Measurements from ENCODE around the gene GUCY1A1.

The GUCY1A1 gene

GRCh38 chr4:155690044-155690837 lies 23.6 kb downstream of the GUCY1A1 start:
- no peaks in the 10 kb centered on the region for H3K9me3 ChIP-seq (ENCODE audit: control insufficient read depth, low read length)
- H3K27me3 ChIP-seq (replicated peaks; ENCODE audit: control insufficient read depth, insufficient read depth, low read length, poor library complexity, severe bottlenecking) = no peaks in the 10 kb centered on the region
- DNase-seq = no peak
- H3K4me1 ChIP-seq (ENCODE audit: control insufficient read depth, insufficient read depth, low read length, poor library complexity, severe bottlenecking) = no peaks in the 10 kb centered on the region
- no peak overlapping the region for H3K4me3 ChIP-seq (ENCODE audit: insufficient read depth, low read depth, low read length, poor library complexity, severe bottlenecking)
- no peak overlapping the region for H3K27ac ChIP-seq (ENCODE audit: insufficient read depth, low read length, poor library complexity, severe bottlenecking)
- H3K36me3 ChIP-seq (ENCODE audit: control insufficient read depth, insufficient read depth, low read length) = no peaks in the 10 kb centered on the region

- Histone ChIP-seq H3K9me3 (ENCODE audit: control insufficient read depth, low read length) (no peaks in the 10 kb centered on the region), H3K36me3 (ENCODE audit: control insufficient read depth, insufficient read depth, low read length) (no peaks in the 10 kb centered on the region), H3K27ac (ENCODE audit: insufficient read depth, low read length, poor library complexity, severe bottlenecking) (no peak overlapping the region), H3K4me3 (ENCODE audit: insufficient read depth, low read depth, low read length, poor library complexity, severe bottlenecking) (no peak overlapping the region), H3K27me3 (replicated peaks; ENCODE audit: control insufficient read depth, insufficient read depth, low read length, poor library complexity, severe bottlenecking) (no peaks in the 10 kb centered on the region), H3K4me1 (ENCODE audit: control insufficient read depth, insufficient read depth, low read length, poor library complexity, severe bottlenecking) (no peaks in the 10 kb centered on the region)
- DNase-seq = no peak
Observed at GRCh38 chr4:155692361-155692760, 25.7 kb downstream of the GUCY1A1 start.

- H3K4me1 ChIP-seq (ENCODE audit: control insufficient read depth, insufficient read depth, low read length, poor library complexity, severe bottlenecking) = no peaks in the 10 kb centered on the region
- H3K27ac ChIP-seq (ENCODE audit: insufficient read depth, low read length, poor library complexity, severe bottlenecking) = no peak overlapping the region
- no peaks in the 10 kb centered on the region for H3K36me3 ChIP-seq (ENCODE audit: control insufficient read depth, insufficient read depth, low read length)
- H3K27me3 ChIP-seq (replicated peaks; ENCODE audit: control insufficient read depth, insufficient read depth, low read length, poor library complexity, severe bottlenecking) = no peaks in the 10 kb centered on the region
- H3K9me3 ChIP-seq (ENCODE audit: control insufficient read depth, low read length) = no peaks in the 10 kb centered on the region
- no peak for DNase-seq
- H3K4me3 ChIP-seq (ENCODE audit: insufficient read depth, low read depth, low read length, poor library complexity, severe bottlenecking) = no peak overlapping the region
Observed at GRCh38 chr4:155693015-155693663, 26.5 kb downstream of the GUCY1A1 start.

GRCh38 chr4:155694100-155694785 lies 27.6 kb downstream of the GUCY1A1 start:
- Histone ChIP-seq H3K36me3 (ENCODE audit: control insufficient read depth, insufficient read depth, low read length) (no peaks in the 10 kb centered on the region), H3K4me1 (ENCODE audit: control insufficient read depth, insufficient read depth, low read length, poor library complexity, severe bottlenecking) (no peaks in the 10 kb centered on the region), H3K9me3 (ENCODE audit: control insufficient read depth, low read length) (no peaks in the 10 kb centered on the region), H3K27ac (ENCODE audit: insufficient read depth, low read length, poor library complexity, severe bottlenecking) (no peak overlapping the region), H3K4me3 (ENCODE audit: insufficient read depth, low read depth, low read length, poor library complexity, severe bottlenecking) (no peak overlapping the region), H3K27me3 (replicated peaks; ENCODE audit: control insufficient read depth, insufficient read depth, low read length, poor library complexity, severe bottlenecking) (no peaks in the 10 kb centered on the region)
- DNase-seq = no peak

- H3K4me1 ChIP-seq (ENCODE audit: control insufficient read depth, insufficient read depth, low read length, poor library complexity, severe bottlenecking) = no peaks in the 10 kb centered on the region
- H3K36me3 ChIP-seq (ENCODE audit: control insufficient read depth, insufficient read depth, low read length) = no peaks in the 10 kb centered on the region
- H3K27me3 ChIP-seq (replicated peaks; ENCODE audit: control insufficient read depth, insufficient read depth, low read length, poor library complexity, severe bottlenecking) = no peaks in the 10 kb centered on the region
- DNase-seq = no peak
- H3K9me3 ChIP-seq (ENCODE audit: control insufficient read depth, low read length) = no peaks in the 10 kb centered on the region
- no peak overlapping the region for H3K4me3 ChIP-seq (ENCODE audit: insufficient read depth, low read depth, low read length, poor library complexity, severe bottlenecking)
- no peak overlapping the region for H3K27ac ChIP-seq (ENCODE audit: insufficient read depth, low read length, poor library complexity, severe bottlenecking)
Observed at GRCh38 chr4:155696226-155696625, 29.6 kb downstream of the GUCY1A1 start.

- DNase-seq = no peak
- Histone ChIP-seq H3K9me3 (ENCODE audit: control insufficient read depth, low read length) (no peaks in the 10 kb centered on the region), H3K4me1 (ENCODE audit: control insufficient read depth, insufficient read depth, low read length, poor library complexity, severe bottlenecking) (no peaks in the 10 kb centered on the region), H3K27ac (ENCODE audit: insufficient read depth, low read length, poor library complexity, severe bottlenecking) (no peak overlapping the region), H3K4me3 (ENCODE audit: insufficient read depth, low read depth, low read length, poor library complexity, severe bottlenecking) (no peak overlapping the region), H3K36me3 (ENCODE audit: control insufficient read depth, insufficient read depth, low read length) (no peaks in the 10 kb centered on the region), H3K27me3 (replicated peaks; ENCODE audit: control insufficient read depth, insufficient read depth, low read length, poor library complexity, severe bottlenecking) (no peaks in the 10 kb centered on the region)
Observed at GRCh38 chr4:155696726-155697125, 30.1 kb downstream of the GUCY1A1 start.

- no peaks in the 10 kb centered on the region for H3K9me3 ChIP-seq (ENCODE audit: control insufficient read depth, low read length)
- DNase-seq = no peak
- H3K27me3 ChIP-seq (replicated peaks; ENCODE audit: control insufficient read depth, insufficient read depth, low read length, poor library complexity, severe bottlenecking) = no peaks in the 10 kb centered on the region
- no peaks in the 10 kb centered on the region for H3K4me1 ChIP-seq (ENCODE audit: control insufficient read depth, insufficient read depth, low read length, poor library complexity, severe bottlenecking)
- H3K36me3 ChIP-seq (ENCODE audit: control insufficient read depth, insufficient read depth, low read length) = no peaks in the 10 kb centered on the region
- no peak overlapping the region for H3K4me3 ChIP-seq (ENCODE audit: insufficient read depth, low read depth, low read length, poor library complexity, severe bottlenecking)
- H3K27ac ChIP-seq (ENCODE audit: insufficient read depth, low read length, poor library complexity, severe bottlenecking) = no peak overlapping the region
Observed at GRCh38 chr4:155701827-155702226, 35.2 kb downstream of the GUCY1A1 start.

GRCh38 chr4:155703486-155704247 lies 37.0 kb downstream of the GUCY1A1 start:
- H3K4me1 ChIP-seq (ENCODE audit: control insufficient read depth, insufficient read depth, low read length, poor library complexity, severe bottlenecking) = no peaks in the 10 kb centered on the region
- no peak for DNase-seq
- H3K27ac ChIP-seq (ENCODE audit: insufficient read depth, low read length, poor library complexity, severe bottlenecking) = no peak overlapping the region
- no peak overlapping the region for H3K4me3 ChIP-seq (ENCODE audit: insufficient read depth, low read depth, low read length, poor library complexity, severe bottlenecking)
- H3K36me3 ChIP-seq (ENCODE audit: control insufficient read depth, insufficient read depth, low read length) = no peaks in the 10 kb centered on the region
- no peaks in the 10 kb centered on the region for H3K27me3 ChIP-seq (replicated peaks; ENCODE audit: control insufficient read depth, insufficient read depth, low read length, poor library complexity, severe bottlenecking)
- no peaks in the 10 kb centered on the region for H3K9me3 ChIP-seq (ENCODE audit: control insufficient read depth, low read length)

- H3K9me3 ChIP-seq (ENCODE audit: control insufficient read depth, low read length) = no peaks in the 10 kb centered on the region
- no peak overlapping the region for H3K27ac ChIP-seq (ENCODE audit: insufficient read depth, low read length, poor library complexity, severe bottlenecking)
- no peaks in the 10 kb centered on the region for H3K4me1 ChIP-seq (ENCODE audit: control insufficient read depth, insufficient read depth, low read length, poor library complexity, severe bottlenecking)
- H3K36me3 ChIP-seq (ENCODE audit: control insufficient read depth, insufficient read depth, low read length) = no peaks in the 10 kb centered on the region
- no peak overlapping the region for H3K4me3 ChIP-seq (ENCODE audit: insufficient read depth, low read depth, low read length, poor library complexity, severe bottlenecking)
- DNase-seq = no peak
- no peaks in the 10 kb centered on the region for H3K27me3 ChIP-seq (replicated peaks; ENCODE audit: control insufficient read depth, insufficient read depth, low read length, poor library complexity, severe bottlenecking)
Observed at GRCh38 chr4:155704841-155705404, 38.3 kb downstream of the GUCY1A1 start.
